NCI-H146 treated with DMSO at 0.1 percent for 48 hours (cell line): Measurements from ENCODE around the gene ZSWIM5.
"Not testable (repeated sequence)": the region's sequence is repeated elsewhere in the genome, so short reads cannot be mapped to it uniquely, and the experiment has no call there.

Experiments used
- DNase-seq: peaks from one replicate; lab custom pipeline; 2025; ENCODE audit not compliant: unreplicated experiment; lab: John Stamatoyannopoulos, UW

The ZSWIM5 gene

DNA sequence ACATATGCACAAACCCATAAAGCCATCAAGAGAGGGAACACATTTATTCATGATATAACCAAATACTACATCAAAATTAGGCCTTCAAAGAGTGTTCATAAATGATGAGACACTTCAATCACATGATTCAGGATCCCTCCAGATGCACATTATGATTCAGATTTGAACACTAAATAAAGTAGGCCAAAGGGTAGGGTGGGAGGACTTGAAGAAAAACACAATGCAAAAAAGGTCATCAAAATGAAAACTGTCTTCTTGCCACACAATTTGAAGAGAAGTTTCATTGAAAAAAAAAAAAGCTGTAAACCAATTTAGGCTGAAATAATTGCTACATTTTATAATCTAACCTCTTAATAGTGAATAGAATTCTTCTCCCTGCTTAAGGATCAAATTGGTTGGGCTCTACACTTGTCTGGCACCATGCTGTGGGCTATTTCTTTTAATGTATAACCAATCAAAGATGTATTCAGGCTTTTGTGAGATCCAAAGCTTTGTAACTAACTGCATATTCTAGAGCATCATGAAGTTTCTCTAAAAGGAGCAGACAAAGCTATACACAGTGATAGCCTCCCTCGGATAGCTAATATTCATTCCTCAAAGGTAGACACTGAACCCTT is 58.1 kb downstream of the ZSWIM5 start:
- no peak for DNase-seq

DNA sequence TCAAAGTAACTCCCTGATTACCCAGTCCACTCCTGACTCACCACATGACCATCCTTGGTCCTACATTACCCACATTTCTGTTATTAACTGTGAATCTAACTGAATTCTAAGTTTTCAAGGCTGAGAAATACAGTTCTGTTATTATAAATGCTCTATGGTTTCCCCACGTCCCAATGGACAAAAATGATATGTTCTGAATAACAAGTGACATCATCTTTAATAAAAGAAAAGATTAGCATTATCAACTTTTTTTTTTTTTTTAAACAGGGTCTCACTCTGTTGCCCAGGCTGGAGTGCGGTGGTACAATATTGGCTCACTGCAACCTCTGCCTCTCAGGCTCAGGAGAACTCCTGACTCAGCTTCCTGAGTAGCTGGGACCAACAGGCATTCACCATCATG is 59.6 kb downstream of the ZSWIM5 start:
- no peak for DNase-seq

DNA sequence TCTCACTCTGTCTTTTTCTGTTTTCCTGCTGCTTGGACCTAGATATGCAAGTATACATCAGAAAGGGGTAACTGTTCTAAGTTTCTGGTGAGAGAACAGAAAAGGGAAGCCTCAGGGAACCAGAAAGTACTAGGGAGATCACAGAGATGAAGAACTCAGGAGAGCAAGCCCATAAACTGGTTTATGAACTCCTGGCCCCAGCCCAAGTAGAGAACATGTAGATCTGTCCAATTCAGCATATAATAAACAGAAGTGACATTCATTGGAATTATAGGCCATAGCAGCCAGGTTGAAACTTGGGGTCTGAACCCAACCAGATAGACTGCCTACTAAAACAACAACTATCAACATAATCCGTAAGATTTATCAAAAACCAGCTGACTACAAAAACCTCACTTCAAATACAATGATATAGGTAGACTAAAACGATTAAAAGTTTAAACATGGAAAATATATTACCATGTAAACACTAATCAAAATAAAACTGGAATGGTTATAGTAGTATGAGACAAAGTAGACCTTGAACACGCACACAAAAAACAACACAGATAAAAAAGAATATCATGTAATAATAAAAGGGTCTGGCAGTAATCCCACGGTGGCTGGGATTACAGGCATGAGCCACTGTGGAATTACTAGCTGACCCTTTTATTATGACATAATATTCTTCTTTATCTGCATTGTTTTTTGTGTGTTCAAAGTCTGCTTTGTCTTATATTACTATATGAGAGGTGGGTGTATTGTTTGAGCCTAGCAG is 65.0 kb downstream of the ZSWIM5 start:
- no peak for DNase-seq

DNA sequence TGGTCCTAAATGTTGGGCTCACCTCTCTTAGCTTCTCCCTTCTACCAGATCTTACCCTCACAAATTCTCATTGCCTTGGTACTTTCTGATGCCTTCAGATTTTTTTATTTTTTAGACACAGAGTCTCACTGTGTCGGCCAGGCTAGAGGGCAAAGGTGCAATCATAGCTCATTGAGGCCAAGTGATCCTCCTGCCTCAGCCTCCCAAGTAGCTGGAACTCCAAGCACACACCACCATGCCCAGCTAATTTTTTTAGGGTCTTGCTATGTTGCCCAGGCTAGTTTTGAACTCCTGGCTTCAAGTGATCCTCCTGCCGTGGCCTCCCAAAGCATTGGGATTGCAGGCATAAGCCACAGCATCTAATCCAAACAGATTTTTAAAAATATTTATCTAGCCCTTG is 69.4 kb downstream of the ZSWIM5 start:
- no peak for DNase-seq

DNA sequence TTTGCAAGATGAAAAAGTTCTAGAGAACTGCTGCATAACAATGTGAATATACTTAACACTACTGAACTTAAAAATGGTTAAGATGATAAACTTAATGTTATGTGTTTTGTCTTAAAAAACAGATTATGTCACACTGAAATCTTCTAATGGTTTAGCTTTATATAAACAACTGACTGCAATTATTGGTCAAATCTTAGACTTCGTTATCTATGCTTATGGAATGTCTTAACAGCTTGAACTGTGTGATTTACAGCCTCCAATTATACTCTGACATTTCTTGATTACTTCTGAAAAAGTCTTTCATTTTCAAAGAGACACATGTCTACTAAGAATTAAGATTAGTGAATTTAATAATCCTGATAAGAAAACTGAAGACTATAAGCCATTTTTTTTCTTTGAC is 71.1 kb downstream of the ZSWIM5 start:
- no peak for DNase-seq

DNA sequence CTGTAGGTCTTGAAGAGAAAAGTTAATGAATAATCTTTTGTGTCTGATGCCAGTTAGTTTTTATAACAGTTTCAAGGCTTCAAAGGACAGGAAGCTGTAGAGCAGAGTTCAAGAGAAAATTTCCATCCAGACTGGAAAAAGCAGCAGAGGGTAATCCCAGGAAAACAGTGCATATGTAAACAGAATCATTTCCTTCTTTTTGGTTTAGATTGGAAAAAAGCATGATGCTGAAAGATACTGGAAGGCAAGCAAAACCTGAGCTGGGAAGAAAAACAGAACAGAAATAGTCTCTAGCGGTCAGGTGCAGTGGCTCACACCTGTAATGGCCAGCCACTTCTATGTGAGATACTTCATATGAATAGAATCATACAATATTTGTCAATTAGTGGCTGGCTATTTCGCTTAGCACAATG is 71.9 kb downstream of the ZSWIM5 start:
- no peak for DNase-seq

DNA sequence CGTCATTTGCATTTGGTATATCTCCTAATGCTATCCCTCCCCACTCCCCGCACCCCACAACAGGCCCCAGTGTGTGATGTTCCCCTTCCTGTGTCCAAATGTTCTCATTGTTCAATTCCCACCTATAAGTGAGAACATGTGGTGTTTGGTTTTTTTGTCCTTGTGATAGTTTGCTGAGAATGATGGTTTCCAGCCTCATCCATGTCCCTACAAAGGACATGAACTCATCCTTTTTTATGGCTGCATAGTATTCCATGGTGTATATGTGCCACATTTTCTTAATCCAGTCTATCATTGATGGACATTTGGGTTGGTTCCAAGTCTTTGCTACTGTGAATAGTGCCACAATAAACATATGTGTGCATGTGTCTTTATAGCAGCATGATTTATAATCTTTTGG is 73.7 kb downstream of the ZSWIM5 start:
- DNase-seq, result not testable (repeated sequence)

DNA sequence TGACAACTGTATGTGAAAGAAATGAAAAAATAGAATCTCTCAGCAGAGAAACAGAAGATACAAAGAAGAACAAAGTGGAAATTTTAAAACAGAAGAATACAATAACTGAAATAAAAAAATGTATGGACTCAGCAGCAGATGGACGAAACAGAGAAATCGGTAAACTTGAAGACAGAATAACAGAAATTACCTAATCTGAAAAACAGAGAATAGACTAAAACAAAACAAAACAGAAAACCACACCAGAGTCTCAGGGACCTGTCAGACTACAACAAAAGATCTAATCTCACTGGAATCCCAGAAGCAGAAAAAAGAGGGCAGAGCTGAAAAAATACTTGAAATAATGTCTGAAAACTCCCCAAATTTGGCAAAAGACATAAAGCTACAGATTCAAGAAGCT is 83.0 kb downstream of the ZSWIM5 start:
- no peak for DNase-seq

DNA sequence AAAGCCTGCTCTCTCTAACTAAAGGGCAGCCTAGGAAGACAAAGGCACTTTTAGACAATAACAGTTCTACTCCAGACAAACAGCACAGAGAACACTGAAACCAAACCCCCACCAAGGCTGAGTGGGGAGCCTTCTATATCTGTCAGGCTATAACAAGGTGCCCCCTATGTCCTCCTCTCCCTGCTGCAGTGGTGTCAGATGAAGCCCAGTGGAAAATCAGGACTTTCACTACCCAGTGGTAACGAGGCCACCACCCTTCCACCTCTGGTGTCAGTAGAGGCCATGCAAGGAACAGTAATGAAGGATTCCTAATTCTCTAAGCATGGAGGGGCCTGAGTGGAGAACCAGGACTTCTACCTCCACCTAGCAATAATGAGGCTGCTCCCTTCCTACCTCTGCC is 83.7 kb downstream of the ZSWIM5 start:
- no peak for DNase-seq

DNA sequence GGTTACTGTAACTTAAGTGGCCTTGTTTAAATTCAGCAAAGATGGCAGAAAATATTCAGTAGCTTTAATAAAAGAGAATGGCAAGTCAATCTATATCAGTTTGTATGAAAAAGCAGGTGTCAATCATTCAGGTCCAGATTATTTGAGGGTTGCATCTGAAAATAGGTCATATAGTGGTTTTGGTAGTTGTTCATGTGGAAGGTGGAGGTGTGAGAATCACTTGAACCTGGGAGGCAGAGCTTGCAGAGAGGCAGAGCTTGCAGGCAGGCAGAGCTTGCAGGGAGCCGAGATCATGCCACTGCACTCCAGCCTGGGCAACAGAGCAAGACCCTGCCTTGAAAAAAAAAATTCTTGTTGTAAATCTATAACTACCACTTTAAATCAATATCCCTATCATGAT is 88.6 kb downstream of the ZSWIM5 start:
- no peak for DNase-seq

DNA sequence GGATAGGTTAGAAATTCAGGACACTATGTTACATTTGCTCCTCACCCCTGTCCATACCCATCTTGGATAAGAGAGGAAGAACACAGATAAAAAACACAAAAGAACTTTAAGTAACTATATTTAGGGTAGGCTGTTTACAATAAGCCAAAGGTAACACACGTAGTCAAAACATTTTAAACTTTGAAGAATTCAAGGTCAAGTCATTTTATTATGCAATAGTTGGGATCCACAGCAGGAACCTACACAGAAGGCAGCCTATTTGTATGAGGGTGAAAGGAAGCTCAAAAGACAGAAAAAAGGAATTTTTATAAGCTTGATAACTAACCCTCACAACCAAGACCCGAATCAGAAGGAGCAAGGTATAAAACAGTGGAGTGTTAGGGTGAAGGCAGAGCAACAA is 89.6 kb downstream of the ZSWIM5 start:
- DNase-seq, result no peak

DNA sequence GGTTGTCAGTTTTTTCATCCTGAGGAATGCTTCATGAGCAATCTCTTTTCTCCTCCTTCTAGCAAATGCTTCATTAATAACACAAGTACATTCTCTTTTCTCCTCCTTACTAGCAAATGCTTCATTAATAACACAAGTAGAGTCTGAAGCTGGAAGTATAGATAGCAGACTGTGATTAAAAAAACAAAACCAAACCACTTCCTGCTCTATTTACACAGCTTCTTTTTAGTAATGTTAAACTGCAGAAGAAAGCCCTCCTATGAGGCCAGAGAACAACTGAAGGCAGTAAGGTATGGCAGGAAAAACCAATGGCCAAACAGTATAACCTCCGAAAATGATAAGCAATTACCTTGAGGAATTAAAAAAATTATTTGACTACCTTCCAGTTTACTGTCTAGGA is 90.1 kb downstream of the ZSWIM5 start:
- DNase-seq, result no peak

DNA sequence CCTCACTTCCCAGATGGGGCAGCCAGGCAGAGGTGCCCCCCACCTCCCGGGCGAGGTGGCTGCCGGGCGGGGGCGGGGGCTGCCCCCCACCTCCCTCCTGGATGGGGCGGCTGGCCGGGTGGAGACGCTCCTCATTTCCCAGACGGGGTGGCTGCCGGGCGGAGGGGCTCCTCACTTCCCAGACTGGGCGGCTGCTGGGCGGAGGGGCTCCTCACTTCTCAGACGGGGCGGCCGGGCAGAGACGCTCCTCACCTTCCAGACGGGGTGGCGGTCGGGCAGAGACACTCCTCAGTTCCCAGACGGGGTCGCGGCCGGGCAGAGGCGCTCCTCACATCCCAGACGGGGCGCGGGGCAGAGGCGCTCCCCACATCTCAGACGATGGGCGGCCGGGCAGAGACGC is 91.2 kb downstream of the ZSWIM5 start:
- DNase-seq, result not testable (repeated sequence)

DNA sequence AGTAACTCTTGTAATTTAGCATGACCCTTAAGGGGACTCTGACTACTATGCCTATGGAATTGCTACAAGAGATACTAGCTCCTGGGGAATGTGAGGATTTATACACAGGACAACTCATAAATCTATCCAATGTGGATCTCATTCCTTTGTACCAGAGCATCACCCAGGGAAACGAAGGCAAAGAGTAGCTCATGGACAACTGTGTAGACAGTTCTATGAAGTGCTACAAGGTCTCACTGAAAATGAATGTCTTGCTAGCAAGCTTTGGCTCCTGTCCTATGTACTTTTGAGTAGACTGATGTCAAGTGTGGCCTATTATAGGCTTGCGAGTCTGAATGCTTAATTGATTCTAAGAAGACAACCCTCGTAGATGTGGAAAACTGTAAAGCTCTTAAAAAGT is 93.7 kb downstream of the ZSWIM5 start:
- no peak for DNase-seq

DNA sequence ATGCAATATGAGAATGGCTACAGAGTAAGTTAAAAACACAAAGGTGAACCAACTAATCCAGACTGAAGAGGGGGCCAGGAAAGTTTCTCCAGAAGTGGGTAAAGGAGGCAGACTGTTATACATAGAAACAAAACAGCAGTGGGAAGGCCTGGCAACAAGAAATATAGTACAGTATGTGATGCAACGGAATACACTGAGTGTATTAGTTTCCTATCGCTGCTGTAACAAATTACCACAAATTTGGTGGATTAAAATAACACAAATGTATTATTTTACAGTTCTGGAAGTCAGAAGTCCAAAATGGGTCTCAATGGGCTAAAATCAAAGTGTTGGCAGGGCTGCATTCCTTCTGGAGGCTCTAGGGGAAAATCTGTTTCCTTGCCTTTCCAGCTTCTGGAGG is 95.2 kb downstream of the ZSWIM5 start:
- DNase-seq, result no peak

DNA sequence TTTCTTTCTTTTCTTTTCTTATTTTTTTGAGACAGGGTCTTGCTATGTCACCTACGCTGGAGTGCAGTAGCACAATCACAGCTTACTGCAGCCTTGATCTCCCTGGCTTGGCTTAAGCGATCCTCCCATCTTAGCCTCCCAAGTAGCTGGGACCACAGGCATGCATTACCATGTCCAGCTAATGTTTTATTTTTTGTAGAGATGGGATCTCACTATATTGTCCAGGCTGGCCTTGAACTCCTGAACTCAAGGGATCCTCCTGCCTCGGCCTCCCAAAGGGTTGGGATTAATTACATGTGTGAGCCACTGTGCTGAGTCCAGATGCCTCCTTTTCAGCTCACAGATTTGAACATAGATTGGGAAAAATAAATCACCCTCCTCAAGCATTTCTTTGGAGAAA is 98.6 kb downstream of the ZSWIM5 start:
- no peak for DNase-seq

DNA sequence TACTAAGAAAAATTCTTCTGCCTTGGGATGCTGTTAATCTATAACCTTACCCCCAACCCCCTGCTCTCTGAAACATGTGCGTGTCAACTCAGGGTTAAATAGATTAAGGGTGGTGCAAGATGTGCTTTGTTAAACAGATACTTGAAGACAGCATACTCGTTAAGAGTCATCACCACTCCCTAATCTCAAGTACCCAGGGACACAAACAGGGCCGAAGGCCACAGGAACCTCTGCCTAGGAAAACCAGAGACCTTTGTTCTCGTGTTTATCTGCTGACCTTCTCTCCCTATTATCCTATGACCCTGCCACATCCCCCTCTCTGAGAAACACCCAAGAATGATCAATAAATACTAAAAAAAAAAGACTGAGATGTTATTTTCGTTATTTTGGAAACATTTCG is 99.5 kb downstream of the ZSWIM5 start:
- DNase-seq, result not testable (repeated sequence)

DNA sequence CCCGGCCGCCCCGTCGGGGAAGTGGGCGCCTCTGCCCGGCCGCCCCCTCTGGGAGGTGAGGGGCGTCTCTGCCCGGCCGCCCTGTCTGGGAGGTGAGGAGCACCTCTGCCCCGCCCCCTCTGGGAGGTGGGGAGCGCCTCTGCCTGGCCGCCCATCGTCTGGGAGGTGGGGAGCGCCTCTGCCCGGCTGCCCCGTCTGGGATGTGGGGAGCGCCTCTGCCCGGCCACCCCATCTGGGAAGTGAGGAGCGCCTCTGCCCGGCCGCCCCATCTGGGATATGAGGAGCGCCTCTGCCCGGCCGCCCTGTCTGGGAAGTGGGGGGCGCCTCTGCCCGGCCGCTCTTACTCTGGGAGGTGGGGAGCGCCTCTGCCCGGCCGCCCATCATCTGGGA is 100.3 kb downstream of the ZSWIM5 start:
- not testable (repeated sequence) for DNase-seq

DNA sequence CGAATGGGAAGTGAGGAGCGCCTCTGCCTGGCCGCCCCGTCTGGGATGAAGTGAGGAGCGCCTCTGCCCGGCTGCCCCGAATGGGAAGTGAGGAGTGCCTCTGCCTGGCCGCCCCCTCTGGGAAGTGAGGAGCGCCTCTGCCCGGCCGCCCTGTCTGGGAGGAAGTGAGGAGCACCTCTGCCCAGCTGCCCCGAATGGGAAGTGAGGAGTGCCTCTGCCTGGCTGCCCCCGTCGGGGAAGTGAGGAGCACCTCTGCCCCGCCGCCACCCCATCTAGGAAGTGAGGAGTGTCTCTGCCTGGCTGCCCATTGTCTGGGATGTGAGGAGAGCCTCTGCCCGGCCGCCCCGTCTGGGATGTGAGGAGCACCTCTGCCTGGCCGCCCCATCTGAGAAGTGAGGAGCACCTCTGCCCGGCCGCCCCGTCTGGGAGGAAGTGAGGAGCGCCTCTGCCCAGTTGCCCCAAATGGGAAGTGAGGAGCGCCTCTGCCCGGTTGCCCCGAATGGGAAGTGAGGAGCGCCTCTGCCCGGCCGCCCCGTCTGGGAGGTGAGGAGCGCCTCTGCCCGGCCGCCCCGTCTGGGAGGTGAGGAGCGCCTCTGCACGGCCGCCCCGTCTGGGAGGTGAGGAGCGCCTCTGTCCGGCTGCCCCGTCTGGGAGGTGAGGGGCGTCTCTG is 100.8 kb downstream of the ZSWIM5 start:
- not testable (repeated sequence) for DNase-seq

DNA sequence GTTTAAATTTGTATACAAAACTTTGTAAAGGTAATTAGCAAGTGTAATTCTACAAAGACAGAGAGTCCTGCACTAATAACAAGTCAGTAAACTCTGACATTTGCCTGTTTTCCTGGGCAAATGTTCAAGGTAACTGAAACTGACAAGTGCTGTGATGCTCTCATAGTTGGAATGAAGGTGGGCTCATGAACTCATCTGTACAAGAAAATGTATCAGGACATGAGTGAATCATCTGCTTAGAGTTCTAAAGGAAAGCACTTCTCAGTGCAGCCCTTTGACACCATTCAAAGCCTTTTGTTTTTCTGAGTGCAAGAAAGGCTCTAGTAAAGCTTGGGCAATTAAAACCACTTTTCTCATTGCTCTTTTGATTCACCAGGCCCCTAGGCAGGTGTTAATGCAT is 102.9 kb downstream of the ZSWIM5 start:
- no peak for DNase-seq

DNA sequence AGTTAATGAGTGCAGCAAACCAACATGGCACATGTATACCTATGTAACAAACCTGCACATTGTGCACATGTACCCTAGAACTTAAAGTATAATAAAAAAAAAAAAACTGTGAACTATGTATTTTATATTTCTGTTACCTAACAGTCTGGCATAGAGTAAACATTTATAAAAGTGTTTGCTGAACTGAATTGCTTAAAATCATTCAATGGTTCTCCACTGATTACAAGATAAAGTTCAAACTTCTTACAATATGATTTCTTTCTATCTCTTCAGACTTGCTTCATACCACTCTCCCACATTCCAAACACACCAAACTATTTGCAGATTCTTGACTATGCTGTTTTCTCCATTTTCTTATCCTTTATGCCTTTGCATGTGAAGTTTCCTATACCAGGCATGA is 104.5 kb downstream of the ZSWIM5 start:
- no peak for DNase-seq

DNA sequence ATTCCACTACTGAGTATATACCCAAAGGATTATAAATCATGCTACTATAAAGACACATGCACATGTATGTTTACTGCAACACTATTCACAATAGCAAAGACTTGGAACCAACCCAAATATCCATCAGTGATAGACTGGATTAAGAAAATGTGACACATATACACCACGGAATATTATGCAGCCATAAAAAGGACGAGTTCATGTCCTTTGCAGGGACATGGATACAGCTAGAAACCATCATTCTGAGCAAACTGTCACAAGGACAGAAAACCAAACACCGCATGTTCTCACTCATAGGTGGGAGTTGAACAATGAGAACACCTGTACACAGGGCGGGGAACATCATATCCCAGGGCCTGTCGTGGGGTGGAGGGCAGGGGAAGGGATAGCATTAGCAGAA is 104.9 kb downstream of the ZSWIM5 start:
- DNase-seq, result not testable (repeated sequence)
